Left forelimb (tissue), 1 donor: ENCODE results near the gene CACNA1B.
"Not testable (repeated sequence)": the region's sequence is repeated elsewhere in the genome, so short reads cannot be mapped to it uniquely, and the experiment has no call there.

Source experiments
- DNase-seq: peaks from one replicate; pipeline ENCODE4 v3.0.0-alpha.2; 2018; ENCODE audit warnings: low spot score

Gene CACNA1B

GRCh38 chr9:137889966-137890365 is 12.4 kb downstream of the CACNA1B start:
- not testable (repeated sequence) for DNase-seq

- not testable (repeated sequence) for DNase-seq
Observed at GRCh38 chr9:137890768-137891587, 13.4 kb downstream of the CACNA1B start.

- no peak for DNase-seq
Observed at GRCh38 chr9:137891588-137892423, 14.2 kb downstream of the CACNA1B start.

GRCh38 chr9:137892424-137893191 is 15.0 kb downstream of the CACNA1B start:
- no peak for DNase-seq

GRCh38 chr9:137893670-137894069 is 16.1 kb downstream of the CACNA1B start:
- DNase-seq: no peak

- DNase-seq: no peak
Observed at GRCh38 chr9:137899551-137900360, 22.2 kb downstream of the CACNA1B start.

- no peak for DNase-seq
Observed at GRCh38 chr9:137900584-137901310, 23.2 kb downstream of the CACNA1B start.

- no peak for DNase-seq
Observed at GRCh38 chr9:137902646-137903045, 25.1 kb downstream of the CACNA1B start.

- no peak for DNase-seq
Observed at GRCh38 chr9:137905740-137906139, 28.2 kb downstream of the CACNA1B start.

GRCh38 chr9:137907776-137908175 is 30.2 kb downstream of the CACNA1B start:
- no peak for DNase-seq

- no peak for DNase-seq
Observed at GRCh38 chr9:137912671-137913070, 35.1 kb downstream of the CACNA1B start.

- DNase-seq: no peak
Observed at GRCh38 chr9:137913132-137913531, 35.5 kb downstream of the CACNA1B start.

- no peak for DNase-seq
Observed at GRCh38 chr9:137913771-137914767, 36.5 kb downstream of the CACNA1B start.

- no peak for DNase-seq
Observed at GRCh38 chr9:137916540-137916939, 39.0 kb downstream of the CACNA1B start.

GRCh38 chr9:137917116-137917515 is 39.5 kb downstream of the CACNA1B start:
- DNase-seq: no peak

- DNase-seq: no peak
Observed at GRCh38 chr9:137917795-137918194, 40.2 kb downstream of the CACNA1B start.

- no peak for DNase-seq
Observed at GRCh38 chr9:137918331-137919094, 40.9 kb downstream of the CACNA1B start.

GRCh38 chr9:137919095-137919465 is 41.5 kb downstream of the CACNA1B start:
- DNase-seq: no peak

GRCh38 chr9:137919649-137920141 is 42.1 kb downstream of the CACNA1B start:
- no peak for DNase-seq
